ENCODE data around the gene MSH5. TPM values are rescaled to one million over a fixed set of nuclear protein-coding genes. Genes with fewer than 3 reads are reported as not detected.

MSH5 gene
- total RNA-seq, 1 donor from 2014 or later, result 14.8 TPM

DNA sequence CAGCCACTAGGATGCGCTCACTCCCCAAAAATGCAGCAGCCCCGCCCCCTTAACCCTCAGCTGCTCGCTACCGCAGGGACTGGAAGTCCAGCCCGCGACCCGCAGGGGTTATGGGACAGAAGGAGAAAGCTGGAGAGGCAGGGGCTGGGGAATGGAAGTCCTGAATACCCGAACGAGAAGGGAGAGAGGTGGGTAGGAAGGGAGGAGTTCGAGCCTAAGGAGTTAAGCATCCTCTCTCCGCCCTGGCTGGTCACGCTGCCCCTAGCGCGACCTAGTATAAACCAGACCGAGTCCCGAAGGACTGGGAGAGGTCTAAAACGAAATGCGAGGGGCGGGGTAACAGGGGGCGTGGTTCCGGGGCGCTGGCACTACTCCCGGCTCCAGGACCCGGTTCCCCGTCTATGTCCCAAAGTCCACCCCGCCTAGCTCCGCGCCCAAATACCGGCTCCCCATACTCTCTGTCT, 10.3 kb upstream of the MSH5 start:
- peak; percentile 93 for DNase-seq (ENCODE audit: low spot score)

- DNase-seq (ENCODE audit: low spot score), result peak; percentile 97
Measured at GRCh38 chr6:31729979-31730630, 9.7 kb upstream of the MSH5 start.

GRCh38 chr6:31730631-31731086, 9.1 kb upstream of the MSH5 start:
- no peak for DNase-seq (ENCODE audit: low spot score)

DNA sequence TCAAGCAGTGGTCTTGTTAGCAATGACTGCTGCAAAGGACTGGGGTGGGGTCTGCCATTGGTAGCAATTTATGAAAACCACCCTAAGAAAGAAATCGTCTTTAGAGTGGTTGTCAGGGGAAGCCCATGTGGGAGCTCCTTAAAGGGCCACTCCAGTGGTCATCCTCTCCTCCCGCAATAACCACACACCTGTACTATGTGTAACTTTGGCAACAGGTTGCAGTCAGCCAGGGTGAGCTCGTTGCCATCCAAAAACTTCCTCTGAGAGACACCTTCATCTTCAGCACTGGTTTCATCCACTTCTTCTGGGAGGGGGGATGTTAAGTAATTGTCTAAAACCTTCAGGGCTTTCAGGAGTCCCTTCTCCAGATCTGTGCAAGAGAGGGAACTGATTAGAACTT, 7.8 kb upstream of the MSH5 start:
- DNase-seq (ENCODE audit: low spot score), result no peak

DNA sequence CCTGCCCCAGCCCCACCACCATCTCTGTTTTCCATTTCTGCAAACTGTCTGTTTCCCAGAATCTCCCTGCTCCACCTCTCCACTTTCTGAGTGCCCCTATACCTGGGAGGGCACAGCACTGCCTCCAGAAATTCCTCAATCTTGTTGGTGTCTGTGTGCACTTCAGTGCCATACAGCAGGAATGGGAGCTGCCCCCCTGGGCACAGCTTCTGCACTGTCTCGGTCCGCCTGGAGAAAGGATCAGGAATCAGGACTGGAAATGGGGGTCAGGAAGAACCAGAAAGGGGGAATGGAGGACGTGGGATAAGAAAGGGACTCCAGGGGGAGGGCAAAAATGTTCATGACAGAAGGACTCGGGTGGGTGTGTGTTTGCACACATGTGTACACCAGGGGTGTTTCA, 6.1 kb upstream of the MSH5 start:
- no peak for DNase-seq (ENCODE audit: low spot score)

- no peak for DNase-seq (ENCODE audit: low spot score)
Measured at GRCh38 chr6:31734247-31734820, 5.5 kb upstream of the MSH5 start.

- DNase-seq (ENCODE audit: low spot score), result no peak
Measured at GRCh38 chr6:31734821-31735406, 4.9 kb upstream of the MSH5 start.

DNA sequence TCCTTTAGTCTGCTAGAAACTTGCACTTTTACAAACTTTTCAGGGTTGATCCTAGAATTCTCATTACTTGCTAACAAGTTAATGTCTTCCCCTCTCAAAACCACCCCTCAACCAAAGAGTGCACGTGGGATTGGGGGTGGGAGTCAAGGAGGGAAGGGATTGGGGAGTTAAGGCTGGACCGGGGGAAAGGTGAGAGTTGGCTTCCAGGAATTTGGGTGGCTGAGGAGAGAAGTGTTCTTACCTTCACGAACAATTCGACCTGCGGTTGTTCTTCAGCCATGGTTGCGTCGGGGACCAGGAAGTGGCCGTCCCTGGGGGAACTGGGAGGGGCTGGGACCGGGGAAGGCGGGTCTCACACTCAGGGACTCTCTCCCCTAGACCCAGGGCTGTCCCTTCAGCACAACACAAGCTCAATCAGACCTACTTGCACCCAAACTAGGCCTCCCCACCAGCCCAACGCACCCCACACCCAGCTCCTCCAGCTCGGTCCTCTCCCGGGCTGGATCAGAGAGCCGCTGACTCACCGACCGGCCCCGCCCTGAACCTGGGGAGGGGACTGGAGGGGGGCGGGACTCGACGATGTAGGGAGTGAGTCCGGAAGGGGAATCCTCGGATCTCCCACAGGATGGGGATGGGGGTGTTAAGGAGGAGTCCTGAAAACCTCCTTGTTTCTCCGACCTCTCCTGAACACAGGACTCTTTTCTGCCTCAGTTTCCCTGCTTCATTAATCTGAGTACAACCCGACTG, 3.6 kb upstream of the MSH5 start, which contains the start of gene CLIC1:
TSS of gene CLIC1 (minus strand) at position 510 of the 747 bp plus-strand sequence. CDS start at position 280, 230 bp downstream.
- peak; percentile 96 for DNase-seq (ENCODE audit: low spot score)

DNA sequence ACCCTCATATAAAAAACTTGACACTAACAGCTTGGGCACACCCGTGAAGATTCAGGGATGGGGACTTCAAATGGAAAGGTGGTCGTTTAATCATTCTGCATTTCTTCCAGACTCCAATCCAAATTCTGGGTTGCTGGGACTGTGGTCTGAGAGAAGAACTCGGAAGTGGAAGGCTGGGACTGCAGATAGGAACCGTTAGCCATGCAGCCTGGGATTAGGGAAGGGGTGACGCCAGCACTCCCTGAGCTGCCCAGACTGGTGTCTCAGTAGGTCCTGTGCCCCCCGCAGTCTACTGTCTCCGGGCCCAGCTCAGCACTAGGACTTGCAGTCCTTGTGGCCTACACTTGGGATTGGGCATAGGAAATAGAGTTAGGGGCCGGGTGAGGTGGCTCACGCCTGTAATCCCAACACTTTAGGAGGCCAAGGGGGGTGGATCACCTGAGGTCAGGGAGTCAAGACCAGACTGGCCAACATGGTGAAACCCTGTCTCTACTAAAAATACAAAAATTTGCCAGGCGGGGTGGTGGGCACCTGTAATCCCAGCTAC, 3.0 kb upstream of the MSH5 start:
- no peak for DNase-seq (ENCODE audit: low spot score)

DNA sequence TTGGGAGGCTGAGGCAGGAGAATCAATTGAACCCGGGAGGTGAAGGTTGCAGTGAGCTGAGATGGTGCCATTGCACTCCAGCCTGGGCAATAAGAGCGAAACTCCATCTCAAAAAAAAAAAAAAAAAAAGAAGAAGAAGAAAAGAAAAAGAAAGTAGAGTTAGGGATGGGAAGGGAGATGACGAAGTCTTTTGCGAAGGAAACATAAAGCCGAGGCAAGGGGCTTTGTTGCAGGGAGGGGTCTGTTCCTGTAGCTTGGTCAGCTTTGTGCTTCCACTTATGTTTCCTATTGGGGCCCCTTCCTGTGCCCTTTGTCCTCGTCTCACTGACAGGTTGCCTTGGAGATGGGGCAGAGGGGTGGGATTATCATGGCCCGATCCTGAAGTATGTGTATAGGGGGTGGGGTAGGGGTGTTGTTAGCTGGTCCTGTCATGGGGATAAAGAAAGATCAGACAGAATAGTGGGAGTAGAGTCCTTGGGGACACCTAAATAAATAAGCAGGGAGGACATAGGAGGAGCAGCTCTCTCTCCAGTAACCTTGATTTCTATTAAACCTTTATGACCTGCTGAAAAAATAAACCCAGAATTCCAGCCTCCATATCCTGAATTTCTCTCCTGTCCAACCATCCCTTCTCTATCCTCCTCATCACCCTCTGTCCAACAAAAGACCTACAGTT, 2.4 kb upstream of the MSH5 start:
- DNase-seq (ENCODE audit: low spot score), result no peak

GRCh38 chr6:31737991-31738979, 1.5 kb upstream of the MSH5 start:
- no peak for DNase-seq (ENCODE audit: low spot score)

- no peak for DNase-seq (ENCODE audit: low spot score)
Measured at GRCh38 chr6:31740397-31741223, 805 bp downstream of the MSH5 start.

GRCh38 chr6:31741815-31742214, 2.0 kb downstream of the MSH5 start:
- DNase-seq (ENCODE audit: low spot score), result no peak

- no peak for DNase-seq (ENCODE audit: low spot score)
Measured at GRCh38 chr6:31742894-31743293, 3.1 kb downstream of the MSH5 start.

GRCh38 chr6:31744422-31744821, 4.6 kb downstream of the MSH5 start:
- no peak for DNase-seq (ENCODE audit: low spot score)

- DNase-seq (ENCODE audit: low spot score), result no peak
Measured at GRCh38 chr6:31749301-31750036, 9.7 kb downstream of the MSH5 start.

DNA sequence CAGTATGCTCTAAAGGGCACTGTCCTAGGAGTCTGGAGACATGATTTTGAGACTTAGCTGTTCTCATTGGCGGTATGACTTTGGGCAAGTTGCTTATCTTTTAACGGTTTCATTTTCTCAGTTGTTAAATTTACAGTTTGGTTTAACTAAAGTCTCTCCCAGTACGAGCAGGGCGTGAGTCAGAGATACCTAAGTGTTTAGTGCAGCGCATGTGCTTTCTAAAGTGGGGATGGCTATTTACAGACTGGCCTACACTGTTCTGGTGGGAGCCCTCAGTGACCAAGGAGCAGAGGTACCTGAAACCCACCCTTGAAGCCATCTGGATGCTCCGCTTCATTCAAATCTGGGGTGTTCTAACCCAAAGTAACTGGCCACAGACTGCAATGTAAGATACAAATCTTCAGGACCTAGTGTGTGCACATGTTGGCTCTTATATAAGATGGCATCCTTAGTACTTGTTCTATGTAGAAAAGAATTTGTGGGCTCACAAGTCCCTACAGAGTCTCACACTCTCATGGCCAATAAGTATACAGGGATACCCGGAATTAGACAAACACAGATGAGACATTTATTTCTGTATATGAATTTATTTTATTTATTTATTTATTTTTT, 10.7 kb downstream of the MSH5 start:
- DNase-seq (ENCODE audit: low spot score), result no peak

Data from mesenteric fat pad (tissue), 1 donor.